ENCODE measurements around the gene PCDH10. TPM values are rescaled to one million over a fixed set of nuclear protein-coding genes. Genes with fewer than 3 reads are reported as not detected.

The PCDH10 gene
- total RNA-seq, 1 experiment from 2014 or later = not detected

GRCh38 chr4:133147286-133147821, 1.7 kb upstream of the PCDH10 start:
- intact Hi-C loops (cut with micrococcal nuclease) = loop anchor here (2.0 to 5.0 kb wide), 3 partner anchors 335 to 1759 kb away; no protein-coding TSS in a partner anchor
- peaks cover 10% of the 10 kb centered on the region for H3K4me1 Mint-ChIP-seq (ENCODE audit: insufficient read depth, unreplicated experiment)
- H3K27me3 Mint-ChIP-seq (ENCODE audit: insufficient read depth, unreplicated experiment) = peaks cover 33% of the 10 kb centered on the region
- BruUV-seq (replicated peaks) = no TSS peak
- POLR2A ChIA-PET = interaction anchor here (0.6 to 0.8 kb wide), 3 partner anchors 805 to 1759 kb away, joined by 3 read pairs; no protein-coding TSS in a partner anchor
- no peak for DNase-seq (ENCODE audit: unreplicated experiment)
- H3K27ac Mint-ChIP-seq (ENCODE audit: low read depth, unreplicated experiment) = no peak overlapping the region
- TF ChIP-seq CTCF (IDR thresholded peaks at IDR 0.05; ENCODE audit: unreplicated experiment) = no peak
- CTCF ChIA-PET = interaction anchor here (0.6 to 2.0 kb wide), 41 partner anchors 9 to 1992 kb away, joined by 3 to 17 read pairs (median 4); no protein-coding TSS in a partner anchor
- no peaks in the 10 kb centered on the region for H3K36me3 Mint-ChIP-seq (ENCODE audit: insufficient read depth, unreplicated experiment)
- peaks cover 5% of the 10 kb centered on the region for H3K9me3 Mint-ChIP-seq (ENCODE audit: unreplicated experiment)
- H3K4me3 Mint-ChIP-seq (ENCODE audit: unreplicated experiment) = peak overlapping the region; percentile 77

GRCh38 chr4:133147921-133148689, 989 bp upstream of the PCDH10 start:
- peak overlapping the region; percentile 77 for H3K4me3 Mint-ChIP-seq (ENCODE audit: unreplicated experiment)
- H3K27me3 Mint-ChIP-seq (ENCODE audit: insufficient read depth, unreplicated experiment) = peaks cover 40% of the 10 kb centered on the region
- intact Hi-C loops (cut with micrococcal nuclease) = loop anchor here (2.0 to 5.0 kb wide), 3 partner anchors 335 to 1759 kb away; no protein-coding TSS in a partner anchor
- peaks cover 10% of the 10 kb centered on the region for H3K4me1 Mint-ChIP-seq (ENCODE audit: insufficient read depth, unreplicated experiment)
- no peaks in the 10 kb centered on the region for H3K36me3 Mint-ChIP-seq (ENCODE audit: insufficient read depth, unreplicated experiment)
- TF ChIP-seq CTCF (IDR thresholded peaks at IDR 0.05; ENCODE audit: unreplicated experiment) = no peak
- peaks cover 5% of the 10 kb centered on the region for H3K9me3 Mint-ChIP-seq (ENCODE audit: unreplicated experiment)
- no TSS peak for BruUV-seq (replicated peaks)
- no peak overlapping the region for H3K27ac Mint-ChIP-seq (ENCODE audit: low read depth, unreplicated experiment)
- ChIA-PET POLR2A (no interaction called here), CTCF (interaction anchor here (0.6 to 2.0 kb wide), 9 partner anchors 10 to 1842 kb away, joined by 3 to 11 read pairs (median 5); no protein-coding TSS in a partner anchor)
- DNase-seq (ENCODE audit: unreplicated experiment) = no peak

- ChIA-PET CTCF (interaction anchor here (0.5 kb wide), 1 partner anchor 620 kb away, joined by 3 read pairs; no protein-coding TSS in a partner anchor), POLR2A (no interaction called here)
- peaks cover 5% of the 10 kb centered on the region for H3K9me3 Mint-ChIP-seq (ENCODE audit: unreplicated experiment)
- H3K27me3 Mint-ChIP-seq (ENCODE audit: insufficient read depth, unreplicated experiment) = peaks cover 41% of the 10 kb centered on the region
- no peak for TF ChIP-seq CTCF (IDR thresholded peaks at IDR 0.05; ENCODE audit: unreplicated experiment)
- no peaks in the 10 kb centered on the region for H3K36me3 Mint-ChIP-seq (ENCODE audit: insufficient read depth, unreplicated experiment)
- no peak for DNase-seq (ENCODE audit: unreplicated experiment)
- intact Hi-C loops (cut with micrococcal nuclease) = loop anchor here (5.0 kb wide), 1 partner anchor 1628 kb away; no protein-coding TSS in a partner anchor
- H3K27ac Mint-ChIP-seq (ENCODE audit: low read depth, unreplicated experiment) = no peak overlapping the region
- H3K4me3 Mint-ChIP-seq (ENCODE audit: unreplicated experiment) = no peak overlapping the region
- H3K4me1 Mint-ChIP-seq (ENCODE audit: insufficient read depth, unreplicated experiment) = peaks cover 10% of the 10 kb centered on the region
- no TSS peak for BruUV-seq (replicated peaks)
Measured at GRCh38 chr4:133149364-133149695, 236 bp downstream of the PCDH10 start.

GRCh38 chr4:133149932-133150471, 908 bp downstream of the PCDH10 start:
- CTCF ChIA-PET = interaction anchor here (0.5 to 0.9 kb wide), 2 partner anchors 11 to 619 kb away, joined by 3 read pairs; no protein-coding TSS in a partner anchor
- no peak for TF ChIP-seq CTCF (IDR thresholded peaks at IDR 0.05; ENCODE audit: unreplicated experiment)
- H3K27me3 Mint-ChIP-seq (ENCODE audit: insufficient read depth, unreplicated experiment) = peaks cover 39% of the 10 kb centered on the region
- peaks cover 10% of the 10 kb centered on the region for H3K4me1 Mint-ChIP-seq (ENCODE audit: insufficient read depth, unreplicated experiment)
- H3K27ac Mint-ChIP-seq (ENCODE audit: low read depth, unreplicated experiment) = no peak overlapping the region
- no peak for DNase-seq (ENCODE audit: unreplicated experiment)
- no peak overlapping the region for H3K4me3 Mint-ChIP-seq (ENCODE audit: unreplicated experiment)
- H3K36me3 Mint-ChIP-seq (ENCODE audit: insufficient read depth, unreplicated experiment) = no peaks in the 10 kb centered on the region
- POLR2A ChIA-PET = no interaction called here
- peaks cover 5% of the 10 kb centered on the region for H3K9me3 Mint-ChIP-seq (ENCODE audit: unreplicated experiment)
- BruUV-seq (replicated peaks) = no TSS peak
- intact Hi-C loops (cut with micrococcal nuclease) = loop anchor here (5.0 kb wide), 1 partner anchor 1627 kb away; no protein-coding TSS in a partner anchor

Measured in MCF 10A (cell line).